PFSK-1 (cell line): ENCODE measurements around the gene GPRC5D.

Experiments used
- FOXP2 ChIP-seq: optimal IDR thresholded peaks from 2 replicates; pipeline ENCODE3; 2011; ENCODE audit warnings: borderline replicate concordance, control low read depth, inconsistent platforms; ENCODE audit not compliant: insufficient read depth; ENCODE audit errors: extremely low read length, extremely low read depth
- POLR2AphosphoS5 ChIP-seq: IDR thresholded peaks from 2 replicates; pipeline ENCODE4 v1.6.1; 2012; ENCODE audit warnings: low read depth, mild to moderate bottlenecking, control low read depth, low read length, moderate library complexity
- REST ChIP-seq, 2 experiments: IDR thresholded peaks; 2 replicates each; pipeline versions ENCODE4 v1.6.1 to v1.8.0; 2011 to 2012; ENCODE audit warnings: low read depth in 2 of 2, low read length in 2 of 2, control low read depth in 1 of 2, inconsistent platforms in 1 of 2, mild to moderate bottlenecking in 1 of 2, moderate library complexity in 1 of 2; ENCODE audit not compliant: insufficient read depth in 1 of 2
- SIN3A ChIP-seq: IDR thresholded peaks from 2 replicates; pipeline ENCODE4 v1.6.1; 2012; ENCODE audit warnings: mild to moderate bottlenecking, low read length, moderate library complexity, borderline replicate concordance; ENCODE audit not compliant: insufficient read depth
- TAF1 ChIP-seq: IDR thresholded peaks from 2 replicates; pipeline ENCODE4 v1.6.1; 2012; ENCODE audit warnings: low read length, control low read depth, borderline replicate concordance; ENCODE audit not compliant: insufficient read depth

GPRC5D gene

GRCh38 chr12:12973019-12973418, 21.0 kb upstream of the GPRC5D start:
- no peak for TF ChIP-seq SIN3A
- TF ChIP-seq POLR2AphosphoS5: no peak
- TF ChIP-seq FOXP2: no peak
- no peak for TF ChIP-seq TAF1
- TF ChIP-seq REST (IDR thresholded peaks at IDR 0.05; ENCODE audit: insufficient read depth in 1 of 2, low read depth in 2 of 2, low read length in 2 of 2): no peak

- TF ChIP-seq FOXP2: no peak
- no peak for TF ChIP-seq SIN3A
- no peak for TF ChIP-seq REST (IDR thresholded peaks at IDR 0.05; ENCODE audit: insufficient read depth in 1 of 2, low read depth in 2 of 2, low read length in 2 of 2)
- TF ChIP-seq TAF1: no peak
- TF ChIP-seq POLR2AphosphoS5: no peak
Measured at GRCh38 chr12:12965836-12966235, 13.9 kb upstream of the GPRC5D start.

GRCh38 chr12:12964255-12964654, 12.3 kb upstream of the GPRC5D start:
- TF ChIP-seq REST (IDR thresholded peaks at IDR 0.05; ENCODE audit: insufficient read depth in 1 of 2, low read depth in 2 of 2, low read length in 2 of 2) (no peak), FOXP2 (no peak), TAF1 (no peak), POLR2AphosphoS5 (no peak), SIN3A (no peak)

GRCh38 chr12:12960639-12961209, 8.8 kb upstream of the GPRC5D start:
- TF ChIP-seq SIN3A (no peak), POLR2AphosphoS5 (no peak), TAF1 (no peak), REST (IDR thresholded peaks at IDR 0.05; ENCODE audit: insufficient read depth in 1 of 2, low read depth in 2 of 2, low read length in 2 of 2) (no peak), FOXP2 (no peak)
